HG03097 (cell line): Measurements from ENCODE around the gene TMPRSS3.

ENCODE experiments used
- ATAC-seq: cut with Tn5 transposase; IDR thresholded peaks from one replicate; pipeline ENCODE4 v1.9.1; 2021; ENCODE audit not compliant: unreplicated experiment, low FRiP score

The TMPRSS3 gene

GRCh38 chr21:42395905-42396651 lies at the start of gene TMPRSS3:
Gene TMPRSS3, minus strand, starts transcription at chr21:42396052. Its CDS starts 635 bp downstream, at chr21:42395417.
- ATAC-seq = no peak

- ATAC-seq = no peak
Observed at GRCh38 chr21:42445311-42445710, 49.5 kb upstream of the TMPRSS3 start.

GRCh38 chr21:42444745-42445059 lies 48.9 kb upstream of the TMPRSS3 start:
- ATAC-seq = no peak

GRCh38 chr21:42443876-42444744 lies 48.3 kb upstream of the TMPRSS3 start:
- no peak for ATAC-seq

- no peak for ATAC-seq
Observed at GRCh38 chr21:42443181-42443785, 47.4 kb upstream of the TMPRSS3 start.

GRCh38 chr21:42441963-42442362 lies 46.1 kb upstream of the TMPRSS3 start:
- ATAC-seq = no peak

- ATAC-seq = no peak
Observed at GRCh38 chr21:42440187-42440792, 44.4 kb upstream of the TMPRSS3 start.

GRCh38 chr21:42439284-42440186 lies 43.7 kb upstream of the TMPRSS3 start:
- no peak for ATAC-seq

GRCh38 chr21:42438316-42439205 lies 42.7 kb upstream of the TMPRSS3 start:
- ATAC-seq = no peak

- no peak for ATAC-seq
Observed at GRCh38 chr21:42437786-42438185, 41.9 kb upstream of the TMPRSS3 start.

- ATAC-seq = no peak
Observed at GRCh38 chr21:42436914-42437313, 41.1 kb upstream of the TMPRSS3 start.

GRCh38 chr21:42435833-42436232 lies 40.0 kb upstream of the TMPRSS3 start:
- ATAC-seq = no peak

GRCh38 chr21:42435401-42435800 lies 39.5 kb upstream of the TMPRSS3 start:
- no peak for ATAC-seq

- ATAC-seq = no peak
Observed at GRCh38 chr21:42434884-42435283, 39.0 kb upstream of the TMPRSS3 start.

- ATAC-seq = no peak
Observed at GRCh38 chr21:42433946-42434551, 38.2 kb upstream of the TMPRSS3 start.

- no peak for ATAC-seq
Observed at GRCh38 chr21:42432695-42433094, 36.8 kb upstream of the TMPRSS3 start.

GRCh38 chr21:42431196-42431595 lies 35.3 kb upstream of the TMPRSS3 start:
- ATAC-seq = no peak

- no peak for ATAC-seq
Observed at GRCh38 chr21:42430521-42430920, 34.7 kb upstream of the TMPRSS3 start.

GRCh38 chr21:42429856-42430255 lies 34.0 kb upstream of the TMPRSS3 start:
- ATAC-seq = no peak
